CD4-positive, alpha-beta T cell treated with Interleukin-6 at 100 ng/mL for 8 hours (primary cell): ENCODE results near the gene SNAPC4.

Source experiments
- DNase-seq: peaks from one replicate; pipeline ENCODE4 v3.0.0-alpha.2; 2020; ENCODE audit warnings: mixed read lengths, low spot score

Gene SNAPC4, protein sequence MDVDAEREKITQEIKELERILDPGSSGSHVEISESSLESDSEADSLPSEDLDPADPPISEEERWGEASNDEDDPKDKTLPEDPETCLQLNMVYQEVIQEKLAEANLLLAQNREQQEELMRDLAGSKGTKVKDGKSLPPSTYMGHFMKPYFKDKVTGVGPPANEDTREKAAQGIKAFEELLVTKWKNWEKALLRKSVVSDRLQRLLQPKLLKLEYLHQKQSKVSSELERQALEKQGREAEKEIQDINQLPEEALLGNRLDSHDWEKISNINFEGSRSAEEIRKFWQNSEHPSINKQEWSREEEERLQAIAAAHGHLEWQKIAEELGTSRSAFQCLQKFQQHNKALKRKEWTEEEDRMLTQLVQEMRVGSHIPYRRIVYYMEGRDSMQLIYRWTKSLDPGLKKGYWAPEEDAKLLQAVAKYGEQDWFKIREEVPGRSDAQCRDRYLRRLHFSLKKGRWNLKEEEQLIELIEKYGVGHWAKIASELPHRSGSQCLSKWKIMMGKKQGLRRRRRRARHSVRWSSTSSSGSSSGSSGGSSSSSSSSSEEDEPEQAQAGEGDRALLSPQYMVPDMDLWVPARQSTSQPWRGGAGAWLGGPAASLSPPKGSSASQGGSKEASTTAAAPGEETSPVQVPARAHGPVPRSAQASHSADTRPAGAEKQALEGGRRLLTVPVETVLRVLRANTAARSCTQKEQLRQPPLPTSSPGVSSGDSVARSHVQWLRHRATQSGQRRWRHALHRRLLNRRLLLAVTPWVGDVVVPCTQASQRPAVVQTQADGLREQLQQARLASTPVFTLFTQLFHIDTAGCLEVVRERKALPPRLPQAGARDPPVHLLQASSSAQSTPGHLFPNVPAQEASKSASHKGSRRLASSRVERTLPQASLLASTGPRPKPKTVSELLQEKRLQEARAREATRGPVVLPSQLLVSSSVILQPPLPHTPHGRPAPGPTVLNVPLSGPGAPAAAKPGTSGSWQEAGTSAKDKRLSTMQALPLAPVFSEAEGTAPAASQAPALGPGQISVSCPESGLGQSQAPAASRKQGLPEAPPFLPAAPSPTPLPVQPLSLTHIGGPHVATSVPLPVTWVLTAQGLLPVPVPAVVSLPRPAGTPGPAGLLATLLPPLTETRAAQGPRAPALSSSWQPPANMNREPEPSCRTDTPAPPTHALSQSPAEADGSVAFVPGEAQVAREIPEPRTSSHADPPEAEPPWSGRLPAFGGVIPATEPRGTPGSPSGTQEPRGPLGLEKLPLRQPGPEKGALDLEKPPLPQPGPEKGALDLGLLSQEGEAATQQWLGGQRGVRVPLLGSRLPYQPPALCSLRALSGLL (N-terminal part only)

DNA sequence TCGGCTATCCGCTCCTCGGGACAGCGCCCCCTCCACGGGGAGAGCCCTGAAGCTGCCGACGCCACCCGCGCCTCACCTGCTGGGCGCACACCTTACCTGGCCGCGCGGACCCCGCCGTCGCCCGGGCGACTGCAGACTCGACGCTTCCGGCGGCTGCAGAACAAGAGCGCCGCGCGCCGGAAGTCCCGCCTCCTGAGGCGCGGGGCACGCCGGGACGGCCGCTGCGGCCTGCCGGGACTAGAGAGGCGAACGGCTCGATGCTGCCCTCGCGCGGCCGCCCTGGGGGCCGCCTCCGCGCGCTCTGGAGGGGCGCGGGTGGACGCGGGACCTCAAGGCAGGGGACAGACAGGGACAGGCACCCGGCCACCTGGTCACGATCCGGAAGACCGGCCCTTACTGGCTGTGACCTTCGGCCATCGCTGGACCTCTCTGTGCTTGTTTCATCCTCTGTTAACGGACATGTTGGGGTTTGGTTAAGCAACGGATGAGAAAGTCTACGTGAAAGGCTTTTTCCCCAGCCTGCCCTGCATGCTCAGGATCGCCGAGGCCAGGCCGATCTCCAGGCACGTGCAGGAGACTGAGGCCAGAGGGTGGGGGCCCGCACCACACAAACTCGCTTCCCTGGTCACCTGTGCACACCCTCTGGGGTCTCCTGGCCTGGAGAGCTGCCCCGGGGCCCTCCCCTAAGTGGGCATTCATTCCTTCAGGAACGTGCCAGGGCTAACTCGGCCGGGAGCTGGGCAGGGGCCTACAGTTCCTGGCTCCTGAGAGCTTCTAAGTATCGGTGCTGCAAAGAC, at the start of gene SNAPC4:
Gene SNAPC4 (minus strand): TSS at position 133 of the 797 bp plus-strand sequence. CDS start 1,742 bp downstream, outside the sequence.
- DNase-seq: peak; percentile 88

DNA sequence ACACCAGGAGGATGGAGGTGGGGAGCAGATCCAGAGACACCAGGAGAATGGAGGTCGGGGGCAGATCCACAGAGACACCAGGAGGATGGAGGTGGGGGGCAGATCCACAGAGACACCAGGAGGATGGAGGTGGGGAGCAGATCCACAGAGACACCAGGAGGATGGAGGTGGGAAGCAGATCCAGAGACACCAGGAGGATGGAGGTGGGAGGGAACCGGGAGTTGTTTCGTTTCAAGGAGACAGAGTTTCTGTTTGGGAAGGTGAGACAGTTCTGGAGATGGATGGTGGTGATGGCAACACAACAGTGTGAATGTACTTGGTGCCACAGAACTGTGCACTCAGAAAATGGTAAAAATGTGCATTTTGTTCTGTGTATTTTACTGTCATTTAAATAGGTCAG, 48.7 kb upstream of the SNAPC4 start:
- DNase-seq: no peak

DNA sequence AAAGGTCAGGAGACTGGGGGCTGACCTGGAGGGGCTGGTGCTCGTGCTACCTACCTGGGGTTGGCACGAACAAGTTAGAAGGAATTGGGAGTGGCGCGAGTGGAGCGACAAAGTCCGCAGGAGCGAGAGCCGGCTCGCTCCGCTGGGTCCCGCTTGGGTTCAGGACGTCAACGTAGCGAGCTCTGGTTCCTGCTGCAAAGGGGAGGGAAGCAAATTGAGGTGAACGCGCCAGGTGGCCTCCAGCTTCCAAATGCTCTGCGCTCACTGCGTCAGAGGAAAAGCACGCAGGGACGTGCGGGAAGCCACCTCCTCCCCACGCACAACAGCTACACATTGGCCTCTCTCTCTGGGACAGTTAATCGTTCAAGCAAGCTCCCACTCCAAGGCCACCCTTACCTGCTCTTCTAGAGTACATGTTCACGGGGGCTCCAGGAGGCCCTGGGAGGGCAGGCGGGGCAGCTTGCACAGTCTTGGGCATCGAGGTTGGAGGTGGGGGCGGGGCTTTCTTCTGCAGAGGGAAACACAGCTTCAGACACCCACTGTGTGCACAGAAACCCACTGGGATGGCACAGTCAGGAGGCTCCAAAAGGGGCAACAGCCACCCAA, 47.3 kb upstream of the SNAPC4 start:
- no peak for DNase-seq

DNA sequence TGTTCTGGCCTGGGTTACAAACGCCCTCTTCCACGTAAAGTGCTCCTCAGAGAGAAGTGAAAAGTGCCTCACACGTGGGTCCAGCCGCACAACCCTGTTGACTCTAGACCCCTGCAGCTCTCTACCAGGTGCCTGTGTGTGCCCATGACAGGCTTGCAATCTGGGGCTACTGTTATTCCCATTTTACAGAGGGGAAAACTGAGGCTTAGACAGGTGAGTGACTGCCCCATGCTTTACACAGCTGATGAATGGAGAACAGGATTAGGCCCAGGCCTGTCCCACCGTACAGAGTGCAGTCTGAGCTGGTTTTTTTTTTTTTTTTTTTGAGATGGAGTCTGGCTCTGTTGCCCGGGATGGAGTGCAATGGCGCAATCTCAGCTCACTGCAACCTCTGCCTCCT, 45.8 kb upstream of the SNAPC4 start:
- DNase-seq: no peak

DNA sequence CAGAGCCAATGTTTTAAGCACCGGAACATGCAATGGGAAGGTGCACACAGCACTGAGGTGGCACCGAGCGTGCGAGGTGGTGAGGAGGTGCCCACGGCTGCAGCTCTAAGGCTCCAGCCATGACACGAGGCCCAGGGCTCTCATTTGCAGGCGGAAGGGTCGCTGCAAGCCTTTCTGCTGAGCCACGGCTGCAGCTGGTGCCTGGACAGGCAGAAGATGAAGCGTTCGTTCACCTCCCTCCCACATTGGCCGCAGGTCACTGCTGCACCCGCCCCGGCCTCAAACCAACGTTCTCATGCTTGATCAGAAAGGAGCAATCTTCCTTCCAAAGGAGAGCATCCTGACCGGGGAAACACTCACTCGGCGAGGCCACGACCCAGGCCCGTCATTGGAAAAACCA, 44.1 kb upstream of the SNAPC4 start:
- no peak for DNase-seq

DNA sequence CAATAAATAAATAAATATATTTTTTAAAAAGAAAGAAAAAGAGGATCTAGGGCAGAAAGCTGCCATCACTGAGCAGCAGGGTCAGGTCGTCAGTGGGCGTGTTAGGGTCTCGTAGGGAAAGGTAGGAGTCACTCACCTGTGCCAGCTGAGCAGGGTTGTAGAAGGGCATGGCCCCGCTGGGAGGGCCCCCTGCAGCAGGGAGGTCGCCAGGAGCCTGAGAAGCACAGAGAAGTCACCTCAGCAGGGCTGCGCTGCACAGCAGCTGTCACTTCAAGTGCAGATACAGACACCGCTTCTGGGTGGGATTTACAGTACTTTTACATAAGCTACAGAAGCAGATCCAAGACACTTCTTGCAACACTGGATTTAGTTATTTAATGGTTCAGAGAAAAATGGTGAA, 43.7 kb upstream of the SNAPC4 start:
- DNase-seq: no peak

DNA sequence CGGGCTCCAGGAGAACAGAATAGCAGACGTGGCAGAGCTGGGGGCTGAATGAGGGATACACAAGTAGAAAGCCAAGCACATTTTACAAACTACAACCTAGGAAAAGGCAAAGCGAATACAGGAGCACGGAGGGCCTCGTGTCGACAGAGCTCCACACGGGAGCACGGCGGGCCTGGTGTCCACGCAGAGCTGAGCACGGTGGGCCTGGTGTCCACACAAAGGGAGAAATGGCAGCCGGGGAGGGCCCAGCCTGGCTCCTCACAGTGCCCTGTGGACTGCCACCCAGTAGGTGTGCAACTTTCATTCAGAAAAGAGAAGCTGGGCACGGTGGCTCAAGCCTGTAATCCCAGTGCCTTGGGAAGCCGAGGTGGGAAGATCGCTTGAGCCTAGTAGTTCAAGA, 43.1 kb upstream of the SNAPC4 start:
- DNase-seq: no peak

DNA sequence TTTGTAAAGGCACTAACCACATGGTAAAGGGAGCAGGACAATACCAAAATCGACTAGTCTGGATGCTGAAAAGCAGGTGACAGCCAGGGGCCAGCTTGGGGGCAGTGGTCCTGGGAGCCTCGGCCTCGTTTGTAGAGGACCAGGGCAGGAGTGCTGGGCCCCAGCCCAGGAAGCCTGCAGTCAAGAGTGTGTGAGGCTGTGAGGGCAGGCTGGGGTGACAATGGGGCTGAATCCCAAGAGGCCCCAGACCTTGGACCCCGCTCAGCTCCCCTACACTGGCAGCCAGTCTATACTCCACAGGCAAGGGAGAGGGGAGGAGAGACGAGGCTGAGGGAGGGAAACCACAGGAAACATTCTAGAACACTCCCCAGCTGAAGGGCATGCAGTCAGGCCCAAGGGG, 42.3 kb upstream of the SNAPC4 start:
- no peak for DNase-seq

DNA sequence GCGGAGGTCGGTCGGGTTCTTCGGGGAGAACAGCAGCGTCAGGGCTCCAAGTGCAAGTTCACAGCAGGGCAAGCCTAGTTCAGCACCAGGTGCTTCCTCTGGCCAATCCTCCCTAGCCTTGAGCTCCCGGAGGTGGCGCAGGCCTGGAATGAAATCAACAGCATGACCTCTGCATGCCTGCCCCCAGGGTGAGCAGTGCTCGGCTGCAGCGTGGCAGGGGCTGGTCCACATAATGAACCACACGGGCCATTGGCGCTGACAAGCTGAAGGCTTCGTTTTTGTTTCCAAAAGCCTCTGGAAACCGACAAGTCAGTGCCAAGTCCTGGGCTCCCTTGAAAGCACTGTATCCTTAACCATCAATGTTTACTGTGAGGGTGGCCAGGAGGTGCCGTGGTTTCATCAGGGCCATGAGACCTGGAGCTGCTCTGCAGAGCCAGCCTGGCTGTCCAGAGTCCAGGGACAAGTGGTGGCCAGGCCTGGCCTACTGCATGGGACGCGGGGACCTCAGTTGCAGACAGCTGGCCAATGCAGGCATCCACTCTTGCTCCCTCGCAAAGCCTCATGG, 41.8 kb upstream of the SNAPC4 start:
- no peak for DNase-seq

DNA sequence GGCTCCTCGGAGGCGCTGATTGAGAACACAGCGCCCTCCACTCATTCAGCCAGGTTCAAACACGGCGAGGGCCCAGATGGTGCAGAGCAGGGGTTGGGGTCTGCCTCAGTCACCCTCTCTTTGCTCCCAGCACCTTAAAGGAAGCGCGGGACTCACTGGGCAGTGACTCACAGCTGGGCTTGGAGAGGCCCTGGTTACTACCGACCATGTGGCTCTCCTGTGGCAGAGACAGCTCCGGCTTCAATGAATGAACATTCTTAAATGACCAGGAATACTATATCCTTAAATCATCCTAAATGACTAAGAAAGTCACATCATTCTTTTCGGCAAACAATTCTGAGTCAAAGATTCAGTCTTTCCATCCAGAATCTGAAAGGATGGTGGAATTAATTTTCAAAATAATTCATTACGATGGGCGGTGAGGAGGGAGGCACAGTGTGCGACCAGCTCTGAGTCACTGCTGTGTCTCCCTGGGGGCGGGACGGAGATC, 41.3 kb upstream of the SNAPC4 start:
- DNase-seq: no peak

DNA sequence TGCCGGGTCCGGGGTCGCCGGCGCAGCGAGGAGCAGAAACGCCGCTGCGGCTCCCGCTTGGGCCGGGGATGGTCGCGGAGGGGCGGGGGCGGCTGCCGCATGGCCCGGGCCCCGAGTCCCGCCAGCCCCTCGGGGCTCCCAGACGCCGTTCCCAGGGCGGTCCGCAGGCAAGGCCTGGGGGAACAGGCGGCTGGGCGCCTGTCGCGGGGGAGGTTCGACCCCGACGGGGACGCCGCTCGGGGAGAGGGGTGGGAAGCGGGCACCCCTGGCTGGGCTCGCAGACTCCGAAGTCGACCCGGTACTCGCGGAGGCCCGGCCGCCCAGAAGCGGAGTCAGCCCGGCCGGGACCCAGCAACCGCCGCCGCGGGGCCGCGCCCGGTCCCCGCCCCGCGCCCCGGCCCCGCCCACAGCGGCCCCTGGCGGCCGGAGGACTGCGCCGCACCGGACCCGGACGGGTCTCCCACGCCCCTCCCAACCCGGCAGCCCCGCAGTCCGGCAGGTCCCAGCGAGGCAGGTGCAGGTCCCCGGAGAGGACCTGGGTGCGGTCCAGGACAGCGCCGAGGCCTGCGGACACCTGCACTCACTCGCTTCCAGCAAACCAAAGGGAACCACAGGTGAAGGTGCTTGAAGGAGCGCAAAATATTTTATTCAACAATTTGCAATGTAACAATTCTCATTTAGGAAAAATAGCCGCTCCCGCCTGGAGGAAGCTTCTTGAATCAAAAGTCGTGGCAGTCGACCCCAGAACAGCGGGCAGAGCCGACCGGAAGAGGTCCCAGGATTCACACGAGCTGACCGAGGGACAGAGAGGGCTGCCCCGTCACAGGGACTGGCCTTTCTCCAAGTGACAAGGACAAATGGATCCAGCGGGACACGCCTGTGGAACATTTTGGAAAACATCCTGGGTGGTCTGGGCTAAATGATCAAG, 39.8 kb upstream of the SNAPC4 start, which contains the start of gene INPP5E:
Gene INPP5E (minus strand): TSS at position 365 of the 928 bp plus-strand sequence. CDS start 426 bp downstream, outside the sequence.
- DNase-seq: peak; percentile 63

DNA sequence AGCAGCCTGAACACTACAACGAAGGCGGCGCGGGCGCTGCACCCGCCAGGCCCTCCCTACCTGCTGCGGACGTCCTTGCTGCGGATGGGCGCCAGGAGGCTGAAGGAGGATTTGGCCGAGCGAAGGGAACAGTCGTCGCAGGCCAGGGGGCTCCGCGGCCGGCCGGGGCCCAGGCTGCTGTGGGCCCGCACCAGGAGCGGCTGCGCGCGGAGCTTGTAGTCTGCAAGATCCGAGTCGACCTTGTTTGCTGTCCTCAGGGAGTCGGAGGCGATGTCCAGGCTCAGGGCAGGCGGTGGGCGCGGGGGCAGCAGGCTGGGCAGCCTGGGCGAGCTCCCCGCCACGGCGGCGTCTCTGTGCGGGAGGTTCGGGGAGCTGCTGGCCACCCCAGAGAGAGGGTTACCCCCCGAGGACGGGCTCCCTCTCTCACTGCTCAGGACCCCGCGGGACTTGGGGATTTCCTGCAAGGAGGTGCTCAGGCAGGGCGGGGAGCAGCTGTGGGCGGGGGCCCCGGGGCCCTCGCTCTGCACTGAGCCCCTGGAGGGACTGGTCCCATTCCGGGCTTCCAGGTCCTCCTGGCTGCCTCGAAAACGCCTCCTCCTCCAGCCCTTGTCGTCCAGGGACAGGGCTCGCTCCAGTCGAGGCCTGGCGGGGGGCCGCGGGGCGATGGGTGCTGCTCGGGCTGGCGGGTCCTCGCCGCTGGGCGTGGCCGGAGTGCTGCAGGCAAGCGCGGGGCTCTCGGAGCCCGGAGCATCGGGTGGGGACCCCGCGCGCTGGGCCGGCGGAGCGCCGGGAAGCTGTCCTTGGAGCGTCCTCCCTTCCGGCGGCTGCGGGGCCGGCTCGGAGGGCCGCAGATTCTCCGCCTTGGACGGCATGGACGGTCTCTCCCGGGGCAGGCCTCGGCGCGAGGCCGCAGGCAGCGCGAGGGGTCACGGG, 38.8 kb upstream of the SNAPC4 start:
- DNase-seq: peak; percentile 42

DNA sequence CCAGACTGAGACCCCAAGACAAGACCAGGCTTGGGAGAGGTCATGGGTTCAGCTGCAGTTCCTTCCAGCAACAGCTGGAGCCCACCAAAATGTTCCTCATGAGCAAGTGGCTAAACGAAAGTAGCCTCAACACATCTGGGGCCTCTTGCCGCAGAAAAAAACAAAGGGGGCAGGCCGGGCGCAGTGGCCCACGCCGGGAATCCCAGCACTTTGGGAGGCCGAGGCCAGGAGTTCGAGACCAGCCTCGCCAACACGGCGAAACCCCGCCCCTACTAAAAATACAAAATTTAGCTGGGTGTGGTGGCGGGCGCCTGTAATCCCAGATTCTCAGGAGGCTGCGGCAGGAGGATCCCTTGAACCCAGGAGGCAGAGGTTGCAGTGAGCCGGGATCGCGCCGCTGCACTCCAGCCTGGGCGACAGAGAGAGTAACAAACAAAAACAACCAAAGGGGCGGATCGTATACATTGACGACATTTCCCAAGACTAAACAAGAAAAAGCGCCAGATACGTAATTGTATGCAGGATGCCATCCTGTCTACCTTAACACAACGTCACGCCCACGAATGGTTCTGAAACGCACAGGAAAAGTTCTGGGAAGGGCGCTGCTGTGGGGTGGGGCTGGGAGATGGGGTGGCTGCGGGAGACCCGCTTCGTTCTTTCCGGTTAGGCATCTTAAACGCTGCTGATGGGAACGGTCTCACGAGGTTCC, 38.0 kb upstream of the SNAPC4 start:
- DNase-seq: no peak

DNA sequence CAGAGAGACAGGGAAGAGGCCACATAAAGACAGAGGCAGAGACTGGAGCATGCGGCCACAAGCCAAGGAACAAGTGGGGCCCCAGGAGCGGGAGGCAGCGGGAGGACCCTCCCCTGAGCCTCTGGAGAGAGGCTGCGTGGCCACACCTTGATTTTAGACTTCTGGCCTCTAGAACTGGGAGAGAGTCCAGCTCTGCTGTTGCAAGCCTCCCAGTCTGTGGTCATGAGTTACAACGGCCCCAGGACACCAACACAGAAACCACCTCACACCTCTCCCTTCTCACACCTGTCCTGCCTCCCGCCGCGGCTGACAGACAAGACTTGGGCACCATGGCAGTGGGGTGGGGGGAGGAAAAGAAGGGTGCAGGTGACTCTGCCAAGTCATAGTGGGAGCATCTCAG, 37.5 kb upstream of the SNAPC4 start:
- no peak for DNase-seq

DNA sequence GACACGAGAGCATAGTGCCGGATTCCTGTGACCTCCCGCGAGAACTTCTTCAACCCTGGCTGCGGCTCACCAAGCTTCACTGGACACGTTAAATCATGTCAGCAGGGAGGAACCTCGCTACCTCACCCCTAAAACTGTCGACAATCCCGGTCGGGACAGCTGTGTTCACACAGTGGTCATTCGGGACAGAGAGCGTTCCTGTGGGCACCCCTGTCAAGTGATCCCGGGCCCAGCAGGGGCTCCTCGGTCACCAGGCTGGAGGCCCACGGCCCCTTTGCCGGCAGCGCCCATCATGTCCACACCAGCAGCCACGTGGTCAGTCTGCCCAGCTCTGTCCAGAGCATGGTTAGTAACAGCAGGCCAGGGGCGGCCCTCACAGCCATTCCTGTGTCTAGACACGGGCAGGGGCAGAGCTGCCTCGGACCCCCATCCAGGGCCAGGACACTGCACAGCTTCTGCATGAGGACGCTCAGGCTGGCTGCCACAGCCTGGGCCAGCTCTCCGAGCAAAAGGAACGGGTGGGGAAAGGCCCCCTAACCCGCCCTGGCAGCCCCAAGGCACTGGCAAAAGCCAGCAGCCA, 36.2 kb upstream of the SNAPC4 start:
- DNase-seq: no peak

DNA sequence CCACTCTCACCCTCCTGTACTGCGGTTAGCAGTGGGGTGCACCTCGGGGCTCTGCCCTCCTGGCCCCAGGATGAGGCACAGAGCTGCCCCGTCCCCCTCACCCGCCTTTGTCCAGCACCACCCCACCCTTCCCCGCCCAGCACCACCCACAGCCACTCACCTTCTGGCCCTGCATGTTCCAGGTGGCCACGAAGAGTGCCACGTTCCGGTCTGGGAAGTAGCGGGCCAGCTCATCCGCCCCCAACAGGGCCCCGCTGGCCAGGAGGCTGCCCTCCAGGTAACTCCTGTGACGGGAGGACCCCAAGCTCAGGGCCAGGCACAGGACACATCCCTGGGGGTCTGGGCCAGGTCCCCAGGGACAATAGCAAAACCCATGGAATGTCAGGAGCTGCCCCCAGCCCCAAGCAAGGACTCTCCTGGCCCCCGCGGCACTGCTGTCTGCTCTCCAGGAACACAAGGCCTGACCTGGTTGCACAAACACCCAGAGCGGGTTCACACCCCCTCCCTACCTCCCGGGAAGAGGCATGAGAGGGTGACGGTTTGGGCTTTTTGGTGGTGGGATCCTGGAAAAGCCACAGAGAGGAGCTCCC, 34.7 kb upstream of the SNAPC4 start:
- DNase-seq: no peak
